Measurements from ENCODE around the gene RPL18A.

Gene RPL18A

GRCh38 chr19:17908244-17908643, 48.5 kb downstream of the RPL18A start:
- DNase-seq (ENCODE audit: low read depth in 2 of 3, low spot score in 1 of 3) = no peak

GRCh38 chr19:17909003-17909732, 49.5 kb downstream of the RPL18A start:
- no peak for DNase-seq (ENCODE audit: low read depth in 2 of 3, low spot score in 1 of 3)

- no peak for DNase-seq (ENCODE audit: low read depth in 2 of 3, low spot score in 1 of 3)
Observed at GRCh38 chr19:17910791-17911360, 51.2 kb downstream of the RPL18A start.
